B cell (primary cell): Measurements from ENCODE around the gene RASGRP3.

Experiments
- EZH2 ChIP-seq: IDR thresholded peaks from 2 replicates; pipeline ENCODE4 v1.6.1; 2012; ENCODE audit warnings: borderline replicate concordance, low read depth, mild to moderate bottlenecking, moderate library complexity, low read length; ENCODE audit not compliant: insufficient read depth, poor library complexity, severe bottlenecking
- TF ChIP-seq, protein P1 (sequence below): fragments of 200-600 bp; IDR thresholded peaks from one replicate; pipeline ENCODE4 v1.8.0; 2022; ENCODE audit warnings: antibody characterized with exemption, mild to moderate bottlenecking

DNA sequence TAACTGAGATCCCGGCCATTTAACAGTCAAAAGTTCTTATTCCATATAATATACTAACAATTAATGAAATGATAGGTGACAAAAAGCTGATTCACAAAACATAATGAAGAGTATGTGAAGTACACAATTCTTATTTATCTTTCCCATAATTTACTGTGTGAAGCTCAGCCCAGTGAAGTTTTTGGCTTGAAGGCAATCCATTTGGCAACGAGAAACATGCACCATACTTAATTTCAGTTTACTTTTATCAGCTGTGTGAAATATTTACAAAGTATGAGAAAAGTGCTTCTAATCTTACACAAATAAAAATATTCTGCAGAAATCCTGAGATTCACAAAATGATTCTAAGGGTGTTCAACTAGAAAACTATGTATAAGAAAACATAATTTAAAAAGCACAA, 110.3 kb downstream of the RASGRP3 start:
- TF ChIP-seq EZH2 = no peak
- TF ChIP-seq, protein P1, sequence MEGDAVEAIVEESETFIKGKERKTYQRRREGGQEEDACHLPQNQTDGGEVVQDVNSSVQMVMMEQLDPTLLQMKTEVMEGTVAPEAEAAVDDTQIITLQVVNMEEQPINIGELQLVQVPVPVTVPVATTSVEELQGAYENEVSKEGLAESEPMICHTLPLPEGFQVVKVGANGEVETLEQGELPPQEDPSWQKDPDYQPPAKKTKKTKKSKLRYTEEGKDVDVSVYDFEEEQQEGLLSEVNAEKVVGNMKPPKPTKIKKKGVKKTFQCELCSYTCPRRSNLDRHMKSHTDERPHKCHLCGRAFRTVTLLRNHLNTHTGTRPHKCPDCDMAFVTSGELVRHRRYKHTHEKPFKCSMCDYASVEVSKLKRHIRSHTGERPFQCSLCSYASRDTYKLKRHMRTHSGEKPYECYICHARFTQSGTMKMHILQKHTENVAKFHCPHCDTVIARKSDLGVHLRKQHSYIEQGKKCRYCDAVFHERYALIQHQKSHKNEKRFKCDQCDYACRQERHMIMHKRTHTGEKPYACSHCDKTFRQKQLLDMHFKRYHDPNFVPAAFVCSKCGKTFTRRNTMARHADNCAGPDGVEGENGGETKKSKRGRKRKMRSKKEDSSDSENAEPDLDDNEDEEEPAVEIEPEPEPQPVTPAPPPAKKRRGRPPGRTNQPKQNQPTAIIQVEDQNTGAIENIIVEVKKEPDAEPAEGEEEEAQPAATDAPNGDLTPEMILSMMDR = no peak
